PC-3 (cell line): ENCODE measurements around the gene IL12B. TPM values are rescaled to one million over a fixed set of nuclear protein-coding genes. Genes with fewer than 3 reads are reported as not detected.

ENCODE experiments used
- ATAC-seq: fragments of 200-7000 bp; cut with Tn5 transposase; 2 replicates; pipeline ENCODE4 v1.9.1; 2020; ENCODE audit warnings: mild to moderate bottlenecking, moderate library complexity
- BruUV-seq: library from RNA; stranded (reverse); fragments of 400-500 nt; replicated peaks from 2 replicates; lab custom pipeline; 2021; lab: Mats Ljungman, UMichigan
- CTCF ChIA-PET: fragments of 300-600 bp; sonication (Branson Sonifier 250); formaldehyde crosslinking; loops from one replicate; lab custom pipeline; 2022; ENCODE audit warnings: antibody characterized with exemption; lab: Charles Lee
- POLR2A ChIA-PET: fragments of 300-600 bp; sonication (Branson Sonifier 250); formaldehyde crosslinking; loops from one replicate; lab custom pipeline; 2022; ENCODE audit warnings: antibody characterized with exemption; ENCODE audit not compliant: unreplicated experiment; lab: Charles Lee
- DNase-seq: peaks from one replicate; pipeline ENCODE4 v3.0.0-alpha.2; 2015
- H2AFZ ChIP-seq: fragments of 300-600 bp; sonication (generic); 2 replicates; pipeline ENCODE4 v1.6.0; 2016; ENCODE audit warnings: antibody characterized with exemption, low read length
- H3F3A ChIP-seq: fragments of 300-600 bp; sonication (generic); one replicate; pipeline ENCODE4 v1.6.0; 2017; ENCODE audit warnings: antibody characterized with exemption, low read length, control low read depth, mild to moderate bottlenecking; ENCODE audit not compliant: unreplicated experiment
- H3K27ac ChIP-seq: fragments of 300-600 bp; sonication (generic); 2 replicates; pipeline ENCODE4 v1.5.1; 2016; ENCODE audit warnings: mild to moderate bottlenecking, low read length
- H3K27me3 ChIP-seq: fragments of 300-600 bp; sonication (generic); 2 replicates; pipeline ENCODE4 v1.6.1; 2016; ENCODE audit warnings: low read length, mixed read lengths
- H3K36me3 ChIP-seq: fragments of 300-600 bp; sonication (generic); 2 replicates; pipeline ENCODE4 v1.6.1; 2016; ENCODE audit warnings: low read depth, mixed run types, low read length, mixed read lengths
- H3K4me1 ChIP-seq: fragments of 300-600 bp; sonication (generic); 2 replicates; pipeline ENCODE4 v1.5.1; 2016; ENCODE audit warnings: low read length; ENCODE audit not compliant: insufficient read depth
- H3K4me2 ChIP-seq: fragments of 300-600 bp; sonication (generic); 2 replicates; pipeline ENCODE4 v1.6.0; 2016; ENCODE audit warnings: low read length
- H3K4me3 ChIP-seq: fragments of 300-600 bp; sonication (generic); 2 replicates; pipeline ENCODE4 v1.5.1; 2016; ENCODE audit warnings: mild to moderate bottlenecking, low read length, mixed read lengths
- H3K79me2 ChIP-seq: fragments of 300-600 bp; sonication (generic); 2 replicates; pipeline ENCODE4 v1.6.1; 2017; ENCODE audit warnings: low read length, mixed read lengths
- H3K9ac ChIP-seq: fragments of 300-600 bp; sonication (generic); 2 replicates; pipeline ENCODE4 v1.6.0; 2016; ENCODE audit warnings: mild to moderate bottlenecking, low read length
- H3K9me2 ChIP-seq: fragments of 300-600 bp; sonication (generic); replicated peaks from 2 replicates; pipeline ENCODE4 v1.6.1; 2016; ENCODE audit warnings: mixed run types, low read length, mixed read lengths
- H3K9me3 ChIP-seq: fragments of 300-600 bp; sonication (generic); 2 replicates; pipeline ENCODE4 v1.6.1; 2016; ENCODE audit warnings: low read length, mixed read lengths
- H4K20me1 ChIP-seq: fragments of 300-600 bp; sonication (generic); 2 replicates; pipeline ENCODE4 v1.6.1; 2016; ENCODE audit warnings: low read length, mixed read lengths
- CTCF ChIP-seq: fragments of 300-600 bp; sonication (generic); conservative IDR thresholded peaks from 2 replicates; pipeline ENCODE4 v1.5.1; 2017; ENCODE audit warnings: antibody characterized with exemption, low read depth, mild to moderate bottlenecking, low read length
- EZH2 ChIP-seq: fragments of 300-600 bp; sonication (generic); IDR thresholded peaks from one replicate; pipeline ENCODE4 v1.6.1; 2017; ENCODE audit warnings: antibody characterized with exemption, mild to moderate bottlenecking, low read length; ENCODE audit not compliant: unreplicated experiment
- EZH2phosphoT487 ChIP-seq: fragments of 300-600 bp; sonication (generic); IDR thresholded peaks from 2 replicates; pipeline ENCODE4 v1.6.1; 2018; ENCODE audit warnings: mild to moderate bottlenecking, antibody characterized with exemption, low read length, borderline replicate concordance
- intact Hi-C: fragments of 100-400 bp; cut with micrococcal nuclease; formaldehyde crosslinking; loops from 2 replicates; pipeline ENCODE4 v1.9.0; 2023
- total RNA-seq: library from RNA; depleted of rRNA; stranded (reverse); fragments of >200 nt; gene quantifications from 2 replicates; pipeline ENCODE4 v1.2.3, GENCODE V29; 2014

Gene IL12B
- total RNA-seq, 1 experiment from 2014 or later, result not detected

GRCh38 chr5:159324102-159324755, 6.1 kb downstream of the IL12B start:
- POLR2A ChIA-PET, result no interaction called here
- BruUV-seq, result no TSS peak

GRCh38 chr5:159322180-159322579, 8.1 kb downstream of the IL12B start:
- Histone ChIP-seq H3K27me3 (no peaks in the 10 kb centered on the region), H4K20me1 (no peaks in the 10 kb centered on the region), H3F3A (no peaks in the 10 kb centered on the region), H3K4me3 (no peak overlapping the region), H3K36me3 (no peaks in the 10 kb centered on the region), H3K9me2 (no peaks in the 10 kb centered on the region), H3K4me1 (peaks cover 6% of the 10 kb centered on the region), H3K79me2 (no peaks in the 10 kb centered on the region), H3K4me2 (no peak overlapping the region), H3K27ac (no peak overlapping the region), H2AFZ (no peak overlapping the region), H3K9ac (no peak overlapping the region), H3K9me3 (no peaks in the 10 kb centered on the region)
- DNase-seq, result no peak
- no peak for TF ChIP-seq EZH2phosphoT487
- no peak for TF ChIP-seq CTCF
- no TSS peak for BruUV-seq
- POLR2A ChIA-PET, result no interaction called here
- ATAC-seq, result no peak
- CTCF ChIA-PET, result no interaction called here
- intact Hi-C loops, result no loop called here

More at GRCh38 chr5:159324102-159324755, 6.1 kb downstream of the IL12B start:
- Histone ChIP-seq H3K9ac (no peak overlapping the region), H3K9me2 (no peaks in the 10 kb centered on the region), H3K4me1 (no peaks in the 10 kb centered on the region), H2AFZ (no peak overlapping the region), H3K4me3 (no peak overlapping the region), H3K27me3 (no peaks in the 10 kb centered on the region), H3F3A (no peaks in the 10 kb centered on the region), H4K20me1 (no peaks in the 10 kb centered on the region), H3K4me2 (no peak overlapping the region), H3K9me3 (no peaks in the 10 kb centered on the region), H3K27ac (no peak overlapping the region), H3K79me2 (no peaks in the 10 kb centered on the region), H3K36me3 (no peaks in the 10 kb centered on the region)
- ATAC-seq (no peak), DNase-seq (peak; percentile 7)
- CTCF ChIA-PET, result no interaction called here
- no peak for TF ChIP-seq EZH2
- TF ChIP-seq EZH2phosphoT487, result no peak
- TF ChIP-seq CTCF, result no peak
- intact Hi-C loops, result no loop called here

GRCh38 chr5:159319832-159320231, 10.5 kb downstream of the IL12B start:
- H3K36me3 ChIP-seq, result no peaks in the 10 kb centered on the region
- H3K9me3 ChIP-seq, result no peaks in the 10 kb centered on the region
- no peak overlapping the region for H3K4me3 ChIP-seq
- no peak overlapping the region for H2AFZ ChIP-seq
- ATAC-seq (no peak), DNase-seq (no peak)
- no peaks in the 10 kb centered on the region for H3K27me3 ChIP-seq
- POLR2A ChIA-PET, result no interaction called here
- no peaks in the 10 kb centered on the region for H4K20me1 ChIP-seq
- H3K9ac ChIP-seq, result no peak overlapping the region
- no peak overlapping the region for H3K4me2 ChIP-seq
- CTCF ChIA-PET, result no interaction called here
- H3K4me1 ChIP-seq, result peaks cover 10% of the 10 kb centered on the region
- TF ChIP-seq EZH2phosphoT487 (no peak), EZH2 (no peak), CTCF (no peak)
- H3F3A ChIP-seq, result no peaks in the 10 kb centered on the region
- no peaks in the 10 kb centered on the region for H3K9me2 ChIP-seq
- no peaks in the 10 kb centered on the region for H3K79me2 ChIP-seq
- BruUV-seq, result no TSS peak
- intact Hi-C loops, result no loop called here
- no peak overlapping the region for H3K27ac ChIP-seq
